Panc1 (cell line): ENCODE measurements around the gene ZC3H12C. TPM values are rescaled to one million over a fixed set of nuclear protein-coding genes. Genes with fewer than 3 reads are reported as not detected.

Experiments
- ATAC-seq: fragments of 200-7000 bp; cut with Tn5 transposase; 2 replicates; pipeline ENCODE4 v1.9.1; 2020; ENCODE audit warnings: mild to moderate bottlenecking, moderate library complexity
- BruUV-seq: library from RNA; stranded (reverse); fragments of 400-500 nt; replicated peaks from 2 replicates; lab custom pipeline; 2021; lab: Mats Ljungman, UMichigan
- CTCF ChIA-PET: fragments of 300-600 bp; sonication (Branson Sonifier 250); formaldehyde crosslinking; loops from one replicate; lab custom pipeline; 2022; ENCODE audit warnings: antibody characterized with exemption; lab: Charles Lee
- POLR2A ChIA-PET: fragments of 300-600 bp; sonication (Branson Sonifier 250); formaldehyde crosslinking; loops from one replicate; lab custom pipeline; 2022; ENCODE audit warnings: antibody characterized with exemption; lab: Charles Lee
- DNase-seq: peaks from one replicate; pipeline ENCODE4 v3.0.0-alpha.2; 2010; ENCODE audit warnings: low read depth, low spot score
- H3K27ac ChIP-seq: 2 replicates; pipeline ENCODE4 v1.5.1; 2011; ENCODE audit warnings: mild to moderate bottlenecking, low read length, inconsistent platforms
- H3K27me3 ChIP-seq: fragments of 200-500 bp; sonication (Bioruptor generic); 2 replicates; pipeline ENCODE4 v1.6.0; 2014; ENCODE audit warnings: low read length, inconsistent platforms; ENCODE audit not compliant: control insufficient read depth, insufficient read depth
- H3K36me3 ChIP-seq: fragments of 200-500 bp; sonication (Bioruptor generic); 2 replicates; pipeline ENCODE4 v1.5.1; 2014; ENCODE audit warnings: inconsistent platforms, mild to moderate bottlenecking, low read length, moderate library complexity; ENCODE audit not compliant: control insufficient read depth, insufficient read depth
- H3K4me1 ChIP-seq: 2 replicates; pipeline ENCODE4 v1.5.1; 2011; ENCODE audit warnings: inconsistent platforms, mild to moderate bottlenecking, low read length, moderate library complexity; ENCODE audit not compliant: control insufficient read depth, insufficient read depth
- H3K4me3 ChIP-seq, 2 experiments: 2 replicates each; pipeline ENCODE4 v1.5.1; 2011 to 2012; ENCODE audit warnings: low read depth in 2 of 2, low read length in 2 of 2, mild to moderate bottlenecking in 2 of 2, inconsistent platforms in 1 of 2, moderate library complexity in 1 of 2
- H3K9me3 ChIP-seq: fragments of 200-500 bp; sonication (Bioruptor generic); 2 replicates; pipeline ENCODE4 v1.5.1; 2014; ENCODE audit warnings: low read depth, mild to moderate bottlenecking, inconsistent platforms, low read length, moderate library complexity; ENCODE audit not compliant: control insufficient read depth, insufficient read depth
- CTCF ChIP-seq: fragments of 450-650 bp; IDR thresholded peaks from 2 replicates; pipeline ENCODE4 v1.5.1; 2017; ENCODE audit warnings: mild to moderate bottlenecking
- POLR2AphosphoS5 ChIP-seq: IDR thresholded peaks from 2 replicates; pipeline ENCODE4 v1.6.1; 2012; ENCODE audit warnings: mild to moderate bottlenecking, low read depth, low read length, moderate library complexity
- REST ChIP-seq, 2 experiments: IDR thresholded peaks; 2 replicates each; pipeline ENCODE4 v1.6.1; 2011 to 2012; ENCODE audit warnings: low read depth in 2 of 2, control low read depth in 1 of 2, low read length in 1 of 2, mild to moderate bottlenecking in 1 of 2, moderate library complexity in 1 of 2; ENCODE audit not compliant: insufficient read depth in 1 of 2
- SIN3A ChIP-seq: IDR thresholded peaks from 2 replicates; pipeline ENCODE4 v1.6.1; 2012; ENCODE audit warnings: low read depth, mild to moderate bottlenecking, low read length, moderate library complexity, borderline replicate concordance; ENCODE audit not compliant: insufficient read depth
- TCF7L2 ChIP-seq: IDR thresholded peaks from 2 replicates; pipeline ENCODE4 v1.6.1; 2011; ENCODE audit warnings: mild to moderate bottlenecking, low read depth, low read length, inconsistent platforms
- in situ Hi-C: cut with HindIII; loops from 2 replicates; pipeline ENCODE4 v1.10.0; 2016; ENCODE audit warnings: low sequenced_read_pairs, low pct_unique_long_range_greater_than_20kb
- intact Hi-C: fragments of 100-400 bp; cut with micrococcal nuclease; formaldehyde crosslinking; loops from one replicate; pipeline ENCODE4 v1.10.0; 2022; ENCODE audit not compliant: unreplicated experiment
- total RNA-seq: library from RNA; stranded (reverse); gene quantifications from one replicate; pipeline ENCODE4 v1.2.1, GENCODE V29; 2021; ENCODE audit not compliant: unreplicated experiment

ZC3H12C gene
- total RNA-seq, 1 experiment from 2014 or later, result 13.5 TPM

GRCh38 chr11:110168033-110168803 is 75.0 kb downstream of the ZC3H12C start:
- DNase-seq (no peak), ATAC-seq (no peak)
- no peaks in the 10 kb centered on the region for H3K27me3 ChIP-seq
- in situ Hi-C loops, result no loop called here
- H3K4me1 ChIP-seq, result no peaks in the 10 kb centered on the region
- BruUV-seq, result no TSS peak
- no peaks in the 10 kb centered on the region for H3K9me3 ChIP-seq
- ChIA-PET POLR2A (interaction anchor here (0.5 kb wide), 1 partner anchor 69 kb away, joined by 3 read pairs; no protein-coding TSS in a partner anchor), CTCF (no interaction called here)
- intact Hi-C loops, result no loop called here
- TF ChIP-seq REST (IDR thresholded peaks at IDR 0.05; ENCODE audit: insufficient read depth in 1 of 2, low read depth in 2 of 2, low read length in 1 of 2) (no peak), POLR2AphosphoS5 (no peak), CTCF (no peak), TCF7L2 (no peak), SIN3A (no peak)
- no peak overlapping the region for H3K4me3 ChIP-seq
- no peak overlapping the region for H3K27ac ChIP-seq
- no peaks in the 10 kb centered on the region for H3K36me3 ChIP-seq

GRCh38 chr11:110169738-110170137 is 76.5 kb downstream of the ZC3H12C start:
- TF ChIP-seq CTCF (no peak), TCF7L2 (no peak), REST (IDR thresholded peaks at IDR 0.05; ENCODE audit: insufficient read depth in 1 of 2, low read depth in 2 of 2, low read length in 1 of 2) (no peak), POLR2AphosphoS5 (no peak), SIN3A (no peak)
- ATAC-seq (no peak), DNase-seq (no peak)
- in situ Hi-C loops (no loop called here), intact Hi-C loops (loop anchor here (5.0 kb wide), 1 partner anchor 222 kb away; no protein-coding TSS in a partner anchor)
- BruUV-seq, result no TSS peak
- Histone ChIP-seq H3K4me1 (no peaks in the 10 kb centered on the region; the same call in 1 of the 2 replicates), H3K36me3 (no peaks in the 10 kb centered on the region), H3K4me3 (no peak overlapping the region), H3K27me3 (no peaks in the 10 kb centered on the region), H3K9me3 (no peaks in the 10 kb centered on the region), H3K27ac (no peak overlapping the region)
- ChIA-PET CTCF (no interaction called here), POLR2A (no interaction called here)
